HG02884 (cell line): ENCODE data around the gene ANKRD42.

ENCODE experiments used
- ATAC-seq: cut with Tn5 transposase; IDR thresholded peaks from one replicate; pipeline ENCODE4 v1.9.1; 2021; ENCODE audit warnings: mild to moderate bottlenecking, moderate library complexity; ENCODE audit not compliant: unreplicated experiment

Gene ANKRD42

DNA sequence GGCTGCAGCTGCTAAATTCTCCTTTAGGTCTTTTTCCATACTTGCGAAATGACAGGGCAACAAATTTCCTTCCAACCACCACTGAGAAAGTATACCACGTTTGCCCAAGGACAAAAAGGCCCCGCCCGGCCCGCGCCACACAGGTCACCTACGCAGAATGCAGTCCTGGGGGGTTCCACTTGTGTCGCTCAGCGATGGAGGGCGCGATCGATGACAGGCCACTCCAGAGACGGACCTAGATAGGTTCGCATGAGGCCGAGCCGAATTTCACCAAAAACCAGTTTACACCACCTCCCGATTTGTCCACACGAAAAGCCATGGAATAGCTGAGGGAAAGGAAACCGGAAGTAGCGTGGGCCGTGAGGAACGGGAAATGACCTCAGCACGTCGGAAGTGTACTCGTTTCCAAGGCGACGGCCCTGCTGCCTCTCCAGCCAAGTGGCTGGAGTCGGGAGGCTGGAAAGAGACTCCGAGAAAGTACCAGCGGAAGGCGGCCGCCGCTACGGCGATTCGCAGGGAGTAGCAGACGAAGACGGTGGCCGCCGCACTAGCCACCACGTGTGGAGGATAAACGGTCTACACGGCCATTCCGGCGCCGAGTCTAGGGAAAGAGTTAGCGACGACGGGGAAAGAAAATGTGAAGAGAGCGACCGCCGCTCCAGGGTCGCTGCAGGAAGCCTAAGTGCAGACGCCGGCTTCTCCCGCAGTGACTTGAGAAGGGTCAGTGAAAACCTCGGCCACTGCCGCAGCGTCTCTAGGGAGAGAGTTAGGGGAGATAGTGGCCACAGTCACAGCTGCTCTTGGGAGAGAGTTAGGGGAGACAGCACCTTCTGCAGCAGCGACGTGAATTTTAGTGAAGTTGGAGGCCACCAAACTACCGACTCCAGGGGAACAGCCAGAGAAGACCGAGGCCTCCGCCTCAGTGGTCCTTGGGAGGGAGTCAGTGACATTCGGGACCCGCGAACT lies at the start of gene ANKRD42:
Gene ANKRD42, plus strand, starts transcription at position 398 of the 966 bp plus-strand sequence. CDS start 959 bp downstream, outside the sequence.
- ATAC-seq: peak; percentile 91

DNA sequence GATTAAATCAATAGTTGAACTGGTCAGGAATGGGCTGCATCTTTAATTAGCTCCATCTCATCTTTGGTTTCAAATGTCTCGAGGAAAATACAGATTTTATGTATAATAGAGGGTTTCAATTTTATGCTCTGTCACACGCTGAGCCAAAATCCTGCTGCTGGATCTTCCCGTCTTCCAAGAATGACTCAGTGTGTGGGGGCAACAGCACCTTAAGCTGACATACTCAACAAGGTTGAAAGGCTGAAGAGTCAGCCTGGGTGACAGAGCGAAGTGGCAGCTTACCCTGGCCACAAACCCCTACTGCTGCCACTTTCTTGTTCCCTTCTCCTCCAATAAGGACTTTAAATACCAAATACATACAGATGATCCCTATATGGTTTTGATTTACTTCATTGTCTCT lies 45.6 kb upstream of the ANKRD42 start:
- ATAC-seq: no peak

DNA sequence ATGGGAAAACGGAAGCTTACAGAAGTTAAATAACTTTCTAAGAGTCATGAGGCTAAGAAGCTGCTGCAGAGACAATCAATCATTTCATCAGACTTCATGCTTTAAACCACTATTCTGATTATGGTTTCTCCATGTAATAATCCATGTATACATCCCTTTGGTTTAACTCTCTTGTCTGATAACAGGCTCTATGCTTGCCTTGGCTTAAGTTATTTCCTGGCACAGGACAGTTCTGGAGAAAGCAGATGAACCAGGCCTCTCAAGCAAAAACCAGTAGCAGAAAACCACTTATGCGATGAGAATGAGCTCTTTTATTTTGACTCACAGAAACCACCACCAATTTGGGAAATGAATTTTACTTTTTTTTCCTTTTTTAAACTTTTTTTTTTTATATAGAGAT lies 43.1 kb upstream of the ANKRD42 start:
- no peak for ATAC-seq

DNA sequence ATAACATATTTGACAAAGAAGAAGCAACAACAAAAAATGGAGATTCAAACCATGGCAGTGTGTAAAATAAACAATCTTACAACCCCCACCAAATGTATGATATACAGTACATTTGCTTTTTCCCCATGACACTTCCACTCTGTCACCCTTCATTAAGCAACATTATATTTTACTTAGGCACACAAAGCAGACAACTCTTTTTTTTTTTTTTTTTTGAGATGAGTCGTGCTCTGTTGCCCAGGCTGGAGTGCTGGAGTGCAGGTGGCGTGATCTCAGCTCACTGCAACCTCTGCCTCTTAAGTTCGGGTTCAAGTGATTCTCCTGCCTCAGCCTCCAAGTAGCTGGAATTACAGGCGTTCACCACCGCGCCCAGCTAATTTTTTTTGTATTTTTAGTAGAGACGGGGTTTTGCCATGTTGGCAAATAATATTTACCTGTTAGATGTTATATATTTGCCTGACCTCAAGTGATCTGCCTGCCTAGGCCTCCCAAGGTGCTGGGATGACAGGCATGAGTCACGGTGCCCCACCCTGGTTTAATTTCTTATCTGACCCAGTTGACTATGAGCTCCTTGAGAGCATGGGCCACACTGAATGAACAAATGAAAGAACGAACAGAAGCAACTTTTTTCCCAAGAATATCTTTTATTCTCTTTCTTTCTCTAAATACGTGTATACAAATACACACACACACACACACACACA lies 42.1 kb upstream of the ANKRD42 start:
- ATAC-seq: no peak

DNA sequence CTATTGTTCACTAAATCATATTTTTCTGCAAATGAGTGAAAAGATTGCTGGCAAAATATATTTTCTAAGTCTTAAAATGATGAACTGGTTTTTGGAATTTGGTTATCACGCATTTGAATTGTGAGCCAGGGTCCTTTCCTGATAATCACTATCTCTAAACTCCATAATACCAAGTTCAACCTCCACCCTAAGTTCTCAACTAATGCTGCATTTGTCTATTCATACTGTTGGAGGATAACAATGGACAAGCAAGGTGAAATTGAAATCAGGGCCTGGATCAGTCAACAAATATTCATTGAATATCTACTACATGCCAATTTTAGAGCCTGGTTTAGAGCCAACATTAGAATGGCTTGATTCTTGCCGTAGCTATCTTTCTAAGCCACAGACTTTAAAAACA lies 41.2 kb upstream of the ANKRD42 start:
- no peak for ATAC-seq

DNA sequence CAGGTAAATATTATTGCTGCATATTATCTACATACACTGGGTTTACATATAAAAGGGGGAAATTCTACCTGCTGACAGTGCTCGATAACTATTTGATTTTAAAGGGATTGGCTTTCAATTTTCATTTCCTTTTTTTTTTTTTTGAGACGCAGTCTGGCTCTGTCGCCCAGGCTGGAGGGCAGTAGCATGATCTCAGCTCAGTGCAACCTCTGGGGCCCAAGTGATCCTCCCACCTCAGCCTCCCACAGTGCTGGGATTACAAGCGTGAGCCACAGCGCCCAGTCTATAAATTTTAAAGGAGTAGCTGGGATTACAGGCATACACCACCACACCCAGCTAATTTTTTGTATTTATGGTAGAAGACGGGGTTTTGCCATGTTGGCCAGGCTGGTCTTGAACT lies 39.7 kb upstream of the ANKRD42 start:
- no peak for ATAC-seq

DNA sequence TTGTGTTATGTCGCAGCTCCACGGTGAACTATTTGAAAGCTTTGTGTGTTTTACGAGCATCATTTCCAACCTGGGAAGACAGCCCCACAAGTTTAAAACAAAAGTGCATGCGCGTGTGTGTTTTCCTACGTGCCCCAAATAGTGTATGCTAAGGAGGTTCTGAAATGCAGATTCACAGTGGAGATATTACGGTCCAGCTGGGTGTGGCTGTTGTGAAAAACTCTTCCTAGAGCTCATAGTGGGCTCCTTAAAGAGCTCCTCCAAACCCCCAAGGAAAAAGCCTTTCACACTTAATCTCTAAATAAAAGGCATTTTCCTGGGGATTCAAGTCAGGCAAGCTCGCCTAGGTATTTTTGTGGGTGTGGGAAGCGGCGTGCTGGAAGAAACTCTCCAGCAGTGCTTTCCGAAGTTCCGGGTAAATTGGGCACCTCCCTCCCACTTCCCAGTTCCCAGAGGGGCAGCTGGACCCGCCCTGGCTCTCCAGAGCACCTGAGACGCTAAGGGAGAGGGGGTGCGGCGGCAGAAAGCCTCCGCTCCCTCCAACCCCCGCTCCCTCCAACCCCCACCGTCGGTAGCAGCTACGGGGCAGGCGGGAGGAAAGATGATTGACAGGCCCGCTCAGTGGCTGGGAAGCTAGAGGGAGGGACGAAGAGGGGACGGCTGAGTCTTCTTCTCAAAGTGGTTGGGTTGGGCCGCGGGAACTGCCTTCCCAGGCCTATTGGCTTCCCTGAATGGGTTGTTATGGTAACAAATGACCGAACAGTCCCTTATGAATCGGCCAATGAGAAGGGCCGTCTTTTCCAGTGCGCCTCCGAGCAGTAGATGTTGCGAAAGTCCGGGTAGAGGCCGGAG lies 37.1 kb upstream of the ANKRD42 start:
- ATAC-seq: peak; percentile 93

DNA sequence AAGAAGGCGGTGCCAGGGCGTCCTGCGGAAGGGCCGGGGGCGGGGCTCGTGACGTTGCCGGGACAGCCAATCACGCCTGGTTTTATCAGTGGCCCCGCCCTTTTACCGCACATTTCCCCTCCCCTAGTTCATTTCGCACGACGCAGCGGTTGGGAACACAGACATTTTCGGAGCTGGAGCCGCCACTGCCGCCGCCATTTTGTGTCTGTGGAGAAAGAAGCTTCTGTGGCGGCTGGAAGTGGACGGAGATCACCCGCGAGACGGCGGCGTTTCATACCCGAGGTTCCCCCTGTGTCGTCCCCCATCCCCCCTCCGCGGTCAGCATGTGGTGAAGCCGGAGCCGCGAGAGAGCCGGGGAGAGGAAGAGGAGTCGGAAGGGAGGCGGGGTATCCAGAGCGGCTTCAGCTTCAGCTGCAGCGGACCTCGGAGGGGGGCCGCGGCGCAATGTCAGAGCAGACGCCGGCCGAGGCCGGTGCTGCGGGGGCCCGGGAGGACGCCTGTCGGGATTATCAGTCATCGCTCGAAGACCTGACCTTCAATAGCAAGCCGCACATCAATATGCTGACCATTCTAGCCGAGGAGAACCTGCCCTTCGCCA lies 36.4 kb upstream of the ANKRD42 start, which contains the start of gene PCF11:
Gene PCF11, plus strand, starts transcription at position 136 of the 598 bp plus-strand sequence. Its CDS starts 309 bp downstream, at position 445.
- ATAC-seq: peak; percentile 2

DNA sequence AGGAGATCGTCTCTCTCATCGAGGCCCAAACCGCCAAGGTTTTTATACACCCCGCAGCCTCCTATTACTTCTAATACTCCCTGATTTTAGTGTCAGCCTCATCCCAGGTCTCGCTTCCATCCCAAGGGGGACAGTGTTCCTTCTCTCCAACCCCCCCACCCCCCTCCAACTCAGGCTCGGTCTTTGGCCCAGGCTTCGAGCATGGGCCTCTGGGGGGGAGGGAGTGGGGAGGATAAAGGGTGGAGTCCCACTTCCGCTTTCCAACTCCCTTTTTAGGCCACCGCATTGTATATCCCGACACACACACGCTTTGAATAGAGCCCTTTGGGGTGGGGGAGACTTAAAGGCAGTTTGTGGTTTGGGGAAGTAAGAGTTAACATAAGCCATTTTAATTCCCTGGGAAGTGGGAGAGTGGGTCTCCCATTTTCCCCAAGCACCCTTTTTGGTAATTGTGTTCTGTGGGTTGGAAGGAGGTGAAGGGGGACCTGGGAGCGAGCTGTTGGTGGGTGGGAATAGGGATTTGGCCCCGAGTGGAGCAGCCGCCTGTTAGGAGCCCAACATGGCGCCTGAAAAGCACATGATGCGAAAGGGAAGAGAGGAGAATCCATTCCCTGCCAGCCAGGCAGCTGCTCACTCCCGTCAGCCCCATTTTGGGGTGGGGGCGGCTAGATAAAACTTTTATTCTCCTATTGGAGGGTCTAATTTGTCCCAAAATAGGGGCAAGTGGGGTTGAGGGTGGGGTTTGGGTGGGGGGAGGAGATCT lies 35.7 kb upstream of the ANKRD42 start:
- ATAC-seq: no peak

DNA sequence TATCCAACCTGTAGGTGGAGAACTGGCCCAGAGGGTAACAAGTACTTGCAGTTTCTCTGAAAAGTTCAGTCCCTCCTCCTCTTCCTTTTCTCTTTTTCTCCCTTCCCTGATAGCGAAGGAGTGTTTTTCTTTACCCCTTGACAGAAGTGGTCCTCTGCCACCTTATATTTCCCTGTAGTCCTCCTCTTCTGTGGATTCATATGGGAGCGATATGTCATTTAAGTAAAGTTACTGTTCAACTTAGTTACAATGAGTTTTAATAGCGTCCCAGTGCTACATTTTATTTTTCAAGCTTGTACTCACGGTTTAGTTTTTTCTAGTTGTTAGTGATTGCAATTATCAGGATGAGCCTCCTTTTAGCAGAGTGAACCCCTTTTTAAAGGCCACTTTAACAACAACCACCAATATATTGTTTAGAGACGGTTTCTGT lies 35.1 kb upstream of the ANKRD42 start:
- no peak for ATAC-seq

DNA sequence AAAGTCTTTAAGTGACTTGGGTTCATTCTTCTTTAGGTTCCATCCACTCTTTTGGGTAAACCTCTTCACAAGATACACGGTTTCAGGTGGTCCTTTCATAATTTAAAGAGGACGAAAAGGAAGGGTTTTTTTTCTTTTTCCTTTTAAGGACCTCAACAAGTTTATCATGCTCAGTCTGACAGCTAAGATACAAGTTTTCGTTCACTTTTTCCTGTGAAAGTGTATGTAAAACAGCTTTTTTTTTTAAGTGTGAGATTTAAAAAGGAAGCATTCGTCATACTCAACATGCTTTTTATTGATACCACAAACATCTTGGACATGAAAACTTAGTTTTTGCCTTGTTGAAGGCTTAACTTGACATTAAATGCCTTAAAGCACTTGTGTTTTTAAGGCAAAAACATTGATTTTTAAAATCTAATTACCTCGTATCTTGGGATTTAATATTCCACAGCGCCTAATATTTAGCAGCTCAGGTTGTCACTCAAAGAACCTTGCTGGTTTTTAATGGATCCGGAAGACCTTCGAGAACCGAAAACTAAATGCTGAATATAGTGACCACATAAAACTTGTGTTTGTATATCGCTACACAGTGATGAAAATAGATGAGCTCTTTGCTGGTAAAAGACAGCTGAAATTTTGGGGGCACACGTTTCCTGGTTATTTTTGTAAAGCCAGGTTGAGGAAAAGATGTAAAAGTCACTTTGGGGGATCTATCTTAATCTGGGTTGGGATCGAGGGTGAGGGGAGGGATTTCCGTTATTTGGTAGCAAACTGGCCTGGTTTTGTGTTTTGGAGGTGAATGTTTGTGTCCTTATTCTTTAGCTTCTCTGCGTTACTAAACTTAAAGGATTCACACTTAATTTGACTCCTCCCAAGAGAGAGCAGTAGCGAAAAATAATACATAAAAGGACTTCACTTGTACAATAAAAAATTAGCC lies 34.3 kb upstream of the ANKRD42 start:
- ATAC-seq: no peak

DNA sequence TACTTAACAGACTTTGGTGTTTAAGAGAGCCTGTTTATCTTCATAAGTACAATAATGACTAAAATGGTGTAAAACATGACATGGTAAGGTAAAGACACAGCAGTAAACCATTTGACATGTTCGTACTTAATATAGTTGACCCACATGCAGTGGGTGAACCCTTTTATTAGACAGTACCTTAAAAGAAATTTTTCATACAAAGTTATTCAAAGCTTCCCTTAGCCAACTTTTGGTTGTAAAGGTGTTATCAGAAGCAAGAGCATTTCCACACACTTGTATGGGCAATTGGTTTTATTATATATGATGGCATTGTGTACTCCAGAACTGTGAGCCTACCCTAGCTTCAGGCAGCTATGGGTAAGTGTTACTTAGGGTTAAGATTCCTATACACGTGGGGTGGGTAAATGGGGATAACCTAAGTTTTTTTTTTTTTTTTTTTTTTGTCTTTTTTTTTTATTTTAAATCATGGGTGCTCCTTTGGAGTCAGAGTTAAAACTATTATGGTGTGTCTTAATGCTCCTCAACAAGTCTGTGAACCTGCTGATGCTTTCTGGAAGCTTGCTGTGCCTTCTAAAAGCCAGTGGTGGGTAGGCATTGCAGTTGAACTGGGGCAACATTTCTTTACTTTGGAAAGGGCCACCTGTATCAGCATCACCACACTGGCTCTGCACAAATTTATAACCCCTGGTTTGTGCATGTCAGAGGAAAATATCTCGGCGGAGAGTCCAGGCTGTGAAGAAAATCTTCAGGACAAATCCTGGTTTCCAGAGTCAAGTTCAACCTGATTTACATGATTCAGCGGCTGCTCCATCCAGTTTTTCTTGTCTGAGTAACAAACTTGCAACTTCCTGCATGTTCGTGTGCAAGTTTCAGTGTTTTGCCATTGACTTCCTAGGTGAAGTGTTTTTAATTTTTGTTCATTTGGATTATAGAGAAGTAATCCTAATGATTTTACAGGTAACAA lies 33.3 kb upstream of the ANKRD42 start:
- ATAC-seq: no peak

DNA sequence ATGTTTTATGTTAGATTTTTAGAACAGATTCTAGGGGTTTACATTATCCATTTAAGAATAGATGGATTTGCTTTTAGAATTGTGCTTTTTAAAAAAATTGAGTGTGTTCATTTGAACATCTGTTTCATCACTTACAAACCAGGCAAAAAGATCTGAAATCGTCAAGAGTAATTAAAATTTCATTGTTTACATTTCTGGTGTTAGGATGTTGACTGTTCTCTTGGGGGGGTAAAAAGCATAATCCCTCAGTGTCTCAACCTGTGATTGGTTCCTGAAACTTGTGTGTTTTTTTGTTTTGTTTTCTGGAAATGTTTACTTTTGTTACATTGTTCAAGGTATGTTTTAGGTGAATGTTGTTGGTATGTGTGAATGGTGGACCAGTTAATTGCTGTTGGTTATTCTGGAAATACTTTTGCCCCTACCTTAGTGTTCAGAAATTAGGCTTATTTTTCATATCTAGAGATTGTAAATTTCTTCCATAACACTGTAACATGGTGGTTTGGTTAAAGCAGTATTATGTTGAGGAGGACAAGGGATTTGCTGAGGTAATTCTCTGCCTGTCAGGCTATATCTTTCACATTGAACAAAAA lies 31.8 kb upstream of the ANKRD42 start:
- ATAC-seq: no peak

DNA sequence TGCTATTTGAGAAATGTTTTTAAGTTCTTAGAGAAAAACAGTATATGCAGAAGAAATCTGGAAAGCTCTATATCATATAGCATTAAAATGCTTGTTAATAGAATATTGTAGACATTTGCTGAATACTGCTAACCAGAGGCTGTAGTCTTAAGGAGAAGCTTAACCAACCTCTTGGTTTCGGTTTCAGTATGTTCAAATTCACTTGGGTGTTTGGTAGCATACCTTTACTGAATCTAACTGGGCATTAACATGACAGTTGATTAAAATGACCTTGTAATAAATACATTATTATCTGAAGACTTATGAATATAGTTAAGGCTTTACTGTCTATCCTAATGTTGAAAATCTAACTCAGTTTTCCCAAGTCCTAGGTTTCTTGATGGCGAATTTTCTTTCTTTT lies 31.1 kb upstream of the ANKRD42 start:
- peak; percentile 55 for ATAC-seq

DNA sequence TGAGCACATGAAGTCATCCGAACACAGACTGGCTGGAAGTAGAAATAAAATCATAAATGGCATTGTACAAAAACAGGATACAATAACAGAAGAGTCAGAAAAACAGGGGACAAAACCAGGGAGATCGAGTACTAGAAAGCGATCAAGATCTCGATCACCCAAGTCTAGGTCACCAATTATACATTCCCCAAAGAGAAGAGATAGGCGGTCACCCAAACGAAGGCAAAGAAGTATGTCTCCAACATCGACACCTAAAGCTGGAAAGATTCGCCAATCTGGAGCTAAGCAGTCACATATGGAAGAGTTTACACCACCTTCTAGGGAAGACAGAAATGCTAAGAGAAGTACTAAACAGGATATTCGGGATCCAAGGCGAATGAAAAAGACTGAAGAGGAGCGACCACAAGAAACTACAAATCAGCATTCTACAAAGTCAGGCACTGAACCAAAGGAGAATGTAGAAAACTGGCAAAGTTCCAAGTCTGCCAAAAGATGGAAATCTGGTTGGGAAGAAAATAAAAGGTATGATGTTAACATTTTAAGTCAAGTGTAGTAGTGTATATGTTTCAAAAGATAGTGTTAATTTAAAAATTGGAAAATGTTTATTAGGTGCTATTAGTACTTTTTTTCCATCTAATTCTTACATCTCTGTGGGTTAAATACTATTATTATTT lies 27.2 kb upstream of the ANKRD42 start:
- ATAC-seq: no peak

DNA sequence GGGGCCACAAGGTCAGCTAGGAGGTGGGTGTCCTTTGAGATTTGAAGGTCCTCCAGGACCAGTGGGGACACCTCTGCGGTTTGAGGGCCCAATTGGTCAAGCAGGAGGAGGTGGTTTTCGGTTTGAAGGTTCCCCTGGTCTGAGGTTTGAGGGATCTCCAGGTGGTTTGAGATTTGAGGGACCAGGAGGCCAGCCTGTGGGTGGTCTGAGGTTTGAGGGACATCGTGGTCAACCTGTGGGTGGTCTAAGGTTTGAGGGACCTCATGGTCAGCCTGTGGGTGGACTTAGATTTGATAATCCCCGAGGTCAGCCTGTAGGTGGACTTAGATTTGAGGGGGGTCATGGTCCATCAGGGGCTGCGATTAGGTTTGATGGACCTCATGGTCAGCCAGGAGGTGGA lies 24.8 kb upstream of the ANKRD42 start:
- ATAC-seq: no peak

DNA sequence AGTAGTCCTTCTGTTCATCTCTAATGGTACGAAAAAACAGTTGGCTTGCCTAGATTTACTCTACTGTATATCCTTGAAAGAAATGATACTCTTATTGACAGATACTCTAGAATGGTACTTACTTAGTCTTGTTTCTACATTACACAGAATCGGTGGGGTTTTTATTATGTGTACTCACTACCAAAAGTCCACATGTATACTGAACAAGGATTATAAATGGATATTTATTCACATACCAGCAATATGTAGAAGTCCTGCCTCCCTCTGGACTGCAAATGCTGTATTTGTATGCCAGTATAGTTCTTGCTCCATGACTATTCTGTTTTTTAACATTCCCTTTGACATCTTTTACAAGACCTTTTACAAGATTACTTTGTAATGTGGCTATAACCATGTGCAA lies 22.6 kb upstream of the ANKRD42 start:
- ATAC-seq: no peak
